Heart left ventricle (tissue), 13 donors: ENCODE data around the gene CLEC16A.

Source experiments
- CTCF ChIP-seq, 12 donors: fragments of 200-600 bp; sonication (generic) in 4 of 12; IDR thresholded peaks; one replicate each; pipeline versions ENCODE4 v1.5.0 to v1.8.0; 2018 to 2022; ENCODE audit warnings: antibody characterized with exemption in 12 of 12, mild to moderate bottlenecking in 5 of 12
- POLR2A ChIP-seq, 2 donors: fragments of 450-650 bp; IDR thresholded peaks; one replicate each; pipeline ENCODE4 v1.6.1; 2017; ENCODE audit warnings: antibody characterized with exemption in 2 of 2, mild to moderate bottlenecking in 2 of 2, moderate library complexity in 2 of 2
- donor health status: ischemic (EF 13 %, LVEDD 7.1; RV severe dilation, severe dysfunction).
- donor health status: DM: no; HTN: yes; CAD: no.
- donor health status: DM: no; HTN: no; CAD: no.
- donor health status: ischemic (EF 25% LVEDD 6.9; RV normal size, moderate dysfunction).
- donor health status: ischemic (EF 25% LVEDD 5.7; RV mildly dilated, moderate dysfunction).
- donor health status: ischemic (EF 35%, LVEDD 5.7; RV mildly dilated, moderate dysfunction).
- donor health status: nonischemic (EF 11% LVEDD 7.7; RV severe dilation, severe dysfunction).
- donor health status: DM: yes; HTN: yes; CAD: no.
- donor health status: PGD.
- donor health status: ischemic (EF 29% LVEDD 5.4; RV normal size, mild dysfunction).
- donor health status: nonischemic (EF 23%, LVEDD 6.1; RV moderate dilation, normal function).

DNA sequence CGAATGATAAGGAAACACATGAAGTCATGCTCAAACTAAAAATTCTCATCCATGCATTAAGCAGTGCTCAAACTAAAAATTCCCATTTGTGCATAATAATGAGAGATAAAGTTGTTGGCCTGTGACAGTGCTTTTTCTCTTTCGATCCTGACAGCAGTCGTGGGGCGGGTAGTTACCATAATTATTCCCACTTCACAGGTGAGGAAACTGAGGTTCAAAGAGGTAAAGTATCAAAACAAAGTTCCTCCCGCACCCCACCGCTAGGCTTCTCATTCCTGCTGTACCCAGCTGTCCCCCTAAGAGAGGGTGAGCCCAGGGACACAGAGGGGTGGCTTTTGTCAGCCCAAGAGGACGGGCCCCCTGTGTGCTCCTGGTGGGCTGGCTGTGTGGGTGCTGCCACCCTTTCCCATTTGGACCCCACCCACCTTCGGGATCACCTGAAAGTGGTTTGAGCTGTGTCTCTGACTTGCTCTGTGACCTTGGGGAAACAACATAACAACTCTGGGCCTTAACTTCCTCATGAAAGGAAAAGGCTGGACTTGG is 92.6 kb downstream of the CLEC16A start:
- TF ChIP-seq POLR2A (IDR thresholded peaks at IDR 0.05) (no peak), CTCF (IDR thresholded peaks at IDR 0.05) (no peak)
